GM12875 (cell line): ENCODE results near the gene CD7.

Source experiments
- H3K4me3 ChIP-seq: one replicate; pipeline ENCODE4 v1.5.1; 2011; ENCODE audit warnings: low read depth, low read length, control low read depth
- TF ChIP-seq, protein P1 (sequence below): IDR thresholded peaks from 2 replicates; pipeline ENCODE4 v1.5.1; 2011; ENCODE audit warnings: low read depth, mild to moderate bottlenecking, control low read depth, inconsistent platforms, low read length, moderate library complexity, borderline replicate concordance; ENCODE audit not compliant: insufficient read depth

The CD7 gene

GRCh38 chr17:82344175-82344907 lies 26.9 kb upstream of the CD7 start:
- TF ChIP-seq, protein P1, sequence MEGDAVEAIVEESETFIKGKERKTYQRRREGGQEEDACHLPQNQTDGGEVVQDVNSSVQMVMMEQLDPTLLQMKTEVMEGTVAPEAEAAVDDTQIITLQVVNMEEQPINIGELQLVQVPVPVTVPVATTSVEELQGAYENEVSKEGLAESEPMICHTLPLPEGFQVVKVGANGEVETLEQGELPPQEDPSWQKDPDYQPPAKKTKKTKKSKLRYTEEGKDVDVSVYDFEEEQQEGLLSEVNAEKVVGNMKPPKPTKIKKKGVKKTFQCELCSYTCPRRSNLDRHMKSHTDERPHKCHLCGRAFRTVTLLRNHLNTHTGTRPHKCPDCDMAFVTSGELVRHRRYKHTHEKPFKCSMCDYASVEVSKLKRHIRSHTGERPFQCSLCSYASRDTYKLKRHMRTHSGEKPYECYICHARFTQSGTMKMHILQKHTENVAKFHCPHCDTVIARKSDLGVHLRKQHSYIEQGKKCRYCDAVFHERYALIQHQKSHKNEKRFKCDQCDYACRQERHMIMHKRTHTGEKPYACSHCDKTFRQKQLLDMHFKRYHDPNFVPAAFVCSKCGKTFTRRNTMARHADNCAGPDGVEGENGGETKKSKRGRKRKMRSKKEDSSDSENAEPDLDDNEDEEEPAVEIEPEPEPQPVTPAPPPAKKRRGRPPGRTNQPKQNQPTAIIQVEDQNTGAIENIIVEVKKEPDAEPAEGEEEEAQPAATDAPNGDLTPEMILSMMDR, result no peak
- H3K4me3 ChIP-seq, result no peak overlapping the region

- no peak overlapping the region for H3K4me3 ChIP-seq
Observed at GRCh38 chr17:82343560-82343959, 26.2 kb upstream of the CD7 start.

DNA sequence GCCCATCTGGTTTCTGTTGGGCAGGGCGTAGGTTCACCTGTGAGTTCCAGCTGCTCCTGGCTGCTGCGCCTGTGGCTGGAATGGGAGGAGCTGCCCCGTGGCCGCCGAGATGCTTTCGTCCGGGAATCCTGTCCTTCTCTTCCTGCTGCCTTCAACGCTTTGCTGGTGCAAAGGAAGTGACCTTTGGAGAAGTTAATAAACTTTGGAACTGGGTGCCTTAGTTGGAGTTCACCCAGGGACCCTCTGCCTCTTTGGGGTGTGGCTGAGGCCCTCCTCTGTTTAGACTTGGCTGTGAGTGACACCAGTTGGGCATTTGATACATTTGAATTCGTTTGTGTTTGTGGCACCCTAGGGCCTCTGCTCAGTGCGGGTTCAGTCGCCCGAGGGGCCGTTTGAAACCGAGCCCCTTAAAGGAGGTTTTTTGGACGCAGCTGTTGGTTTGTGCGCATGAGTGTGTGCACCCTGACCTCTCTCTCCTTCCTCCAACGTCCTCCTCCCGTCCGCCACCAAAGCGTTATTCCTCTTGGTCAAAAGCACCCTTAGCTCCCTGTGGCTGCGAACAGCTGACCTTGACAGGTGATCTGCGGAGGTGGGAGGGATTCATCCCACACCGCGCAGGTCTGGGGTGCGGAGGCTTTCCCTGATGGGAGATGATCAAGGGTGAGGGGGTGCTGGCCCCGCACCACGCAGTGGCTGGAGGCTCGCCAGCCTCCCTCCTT lies 25.1 kb upstream of the CD7 start:
- TF ChIP-seq, protein P1, result no peak
- H3K4me3 ChIP-seq, result no peak overlapping the region

More at GRCh38 chr17:82343560-82343959, 26.2 kb upstream of the CD7 start:
- TF ChIP-seq, protein P1, result no peak

GRCh38 chr17:82339634-82340580 lies 22.5 kb upstream of the CD7 start:
- H3K4me3 ChIP-seq, result no peak overlapping the region
- TF ChIP-seq, protein P1, result no peak

- TF ChIP-seq, protein P1, result no peak
- H3K4me3 ChIP-seq, result no peak overlapping the region
Observed at GRCh38 chr17:82338858-82339633, 21.6 kb upstream of the CD7 start.

DNA sequence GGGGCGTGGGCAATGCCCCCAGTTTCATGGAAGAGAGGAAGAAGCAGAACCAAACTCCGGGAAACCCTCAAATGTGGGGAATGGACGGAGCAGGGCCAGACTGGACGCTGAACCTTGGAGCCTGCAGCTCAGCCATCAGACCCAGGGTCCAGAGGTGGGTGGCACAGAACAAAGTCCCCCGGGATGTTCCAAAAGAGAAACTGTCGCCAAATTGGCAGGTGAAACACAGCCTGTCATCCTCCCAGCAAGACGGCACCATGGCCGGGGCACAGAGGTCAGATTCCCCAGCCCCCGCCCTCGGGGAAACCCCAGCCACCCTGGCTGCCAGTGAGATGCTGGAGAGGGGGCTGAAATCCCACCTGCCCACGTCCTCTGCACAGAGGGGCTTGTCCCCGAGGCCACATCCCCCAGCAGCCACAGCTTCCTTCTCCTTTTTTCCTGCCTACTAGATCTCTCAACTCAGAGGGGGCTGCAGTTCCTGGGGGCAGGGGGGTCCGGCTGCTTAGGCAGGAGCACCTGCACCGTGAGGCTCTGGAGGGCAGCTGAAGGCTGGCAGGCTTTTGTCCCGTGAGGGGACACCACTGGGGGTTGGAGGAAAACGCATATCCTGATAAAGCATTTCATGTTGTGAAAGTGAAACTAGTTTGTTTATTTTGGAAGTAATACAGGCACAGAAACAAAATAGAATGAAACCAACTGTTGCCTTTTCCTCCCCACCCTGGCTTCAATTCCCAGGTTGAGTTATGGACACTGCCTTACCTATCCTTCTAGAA lies 17.4 kb upstream of the CD7 start:
- no peak overlapping the region for H3K4me3 ChIP-seq
- TF ChIP-seq, protein P1, result no peak
